Calu3 (cell line): ENCODE results near the gene RAB14. TPM values are rescaled to one million over a fixed set of nuclear protein-coding genes. Genes with fewer than 3 reads are reported as not detected.

Source experiments
- BruUV-seq: library from RNA; stranded (reverse); fragments of 400-500 nt; replicated peaks from 2 replicates; lab custom pipeline; 2021; lab: Mats Ljungman, UMichigan
- CTCF ChIA-PET: fragments of 300-600 bp; sonication (Branson Sonifier 250); formaldehyde crosslinking; loops from one replicate; lab custom pipeline; 2022; ENCODE audit warnings: antibody characterized with exemption; lab: Charles Lee
- DNase-seq: peaks from one replicate; pipeline ENCODE4 v3.0.0; 2022
- H3K27ac Mint-ChIP-seq: one replicate; pipeline ENCODE4 v1.8.0; 2022; ENCODE audit warnings: mixed read lengths; ENCODE audit not compliant: unreplicated experiment
- H3K27me3 Mint-ChIP-seq: one replicate; pipeline ENCODE4 v1.8.0; 2022; ENCODE audit warnings: mixed read lengths; ENCODE audit not compliant: unreplicated experiment
- H3K36me3 Mint-ChIP-seq: one replicate; pipeline ENCODE4 v1.8.0; 2022; ENCODE audit warnings: mild to moderate bottlenecking, moderate library complexity, mixed read lengths; ENCODE audit not compliant: insufficient read depth, unreplicated experiment
- H3K4me1 Mint-ChIP-seq: one replicate; pipeline ENCODE4 v1.8.0; 2022; ENCODE audit warnings: mild to moderate bottlenecking, low read depth, mixed read lengths; ENCODE audit not compliant: unreplicated experiment
- H3K4me3 Mint-ChIP-seq: one replicate; pipeline ENCODE4 v1.8.0; 2022; ENCODE audit warnings: mild to moderate bottlenecking, low read depth, moderate library complexity, mixed read lengths; ENCODE audit not compliant: unreplicated experiment
- H3K9me3 Mint-ChIP-seq: one replicate; pipeline ENCODE4 v1.8.0; 2022; ENCODE audit warnings: low read depth, mixed read lengths; ENCODE audit not compliant: unreplicated experiment
- intact Hi-C: fragments of 100-400 bp; cut with micrococcal nuclease; formaldehyde crosslinking; loops from one replicate; pipeline ENCODE4 v1.10.0; 2022; ENCODE audit not compliant: unreplicated experiment
- total RNA-seq: library from RNA; stranded (reverse); gene quantifications from 2 replicates; pipeline ENCODE4 v1.2.3, GENCODE V29; 2022
- TF ChIP-seq, protein P1 (sequence below): fragments of 200-600 bp; IDR thresholded peaks from one replicate; pipeline ENCODE4 v1.8.0; 2022; ENCODE audit warnings: antibody characterized with exemption; ENCODE audit not compliant: unreplicated experiment

The RAB14 gene
- total RNA-seq, 1 experiment from 2014 or later, result 42.5 TPM

DNA sequence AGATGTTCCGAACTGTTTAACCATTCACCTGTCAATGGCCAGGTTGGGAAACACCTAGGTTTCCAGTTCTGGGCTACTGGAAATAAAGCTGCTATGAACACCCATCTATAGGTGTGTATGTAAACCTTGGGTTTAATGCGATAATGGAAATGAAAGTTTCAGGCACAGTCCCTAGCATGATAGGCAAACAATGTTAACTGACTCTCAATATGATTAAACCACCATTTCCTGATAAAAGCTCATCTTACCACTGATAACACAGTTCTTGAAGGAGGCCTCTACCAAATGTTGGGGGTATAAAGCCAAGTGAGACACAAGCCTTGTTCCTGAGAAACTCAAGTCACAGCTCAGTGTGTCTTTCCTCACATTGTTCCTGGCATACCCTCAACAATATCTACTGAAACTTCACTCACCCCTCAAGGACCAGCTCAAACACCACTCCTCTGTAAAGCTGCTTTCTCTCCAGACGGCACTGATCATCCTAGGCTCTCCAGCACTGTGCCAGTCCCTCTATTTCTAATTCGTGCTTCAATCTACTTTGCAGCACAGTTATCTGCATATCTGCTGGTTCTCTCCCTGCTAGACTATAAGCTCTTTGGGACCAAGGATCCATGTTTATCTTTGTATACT lies 15.8 kb downstream of the RAB14 start:
- H3K4me3 Mint-ChIP-seq, result no peak overlapping the region
- TF ChIP-seq, protein P1, sequence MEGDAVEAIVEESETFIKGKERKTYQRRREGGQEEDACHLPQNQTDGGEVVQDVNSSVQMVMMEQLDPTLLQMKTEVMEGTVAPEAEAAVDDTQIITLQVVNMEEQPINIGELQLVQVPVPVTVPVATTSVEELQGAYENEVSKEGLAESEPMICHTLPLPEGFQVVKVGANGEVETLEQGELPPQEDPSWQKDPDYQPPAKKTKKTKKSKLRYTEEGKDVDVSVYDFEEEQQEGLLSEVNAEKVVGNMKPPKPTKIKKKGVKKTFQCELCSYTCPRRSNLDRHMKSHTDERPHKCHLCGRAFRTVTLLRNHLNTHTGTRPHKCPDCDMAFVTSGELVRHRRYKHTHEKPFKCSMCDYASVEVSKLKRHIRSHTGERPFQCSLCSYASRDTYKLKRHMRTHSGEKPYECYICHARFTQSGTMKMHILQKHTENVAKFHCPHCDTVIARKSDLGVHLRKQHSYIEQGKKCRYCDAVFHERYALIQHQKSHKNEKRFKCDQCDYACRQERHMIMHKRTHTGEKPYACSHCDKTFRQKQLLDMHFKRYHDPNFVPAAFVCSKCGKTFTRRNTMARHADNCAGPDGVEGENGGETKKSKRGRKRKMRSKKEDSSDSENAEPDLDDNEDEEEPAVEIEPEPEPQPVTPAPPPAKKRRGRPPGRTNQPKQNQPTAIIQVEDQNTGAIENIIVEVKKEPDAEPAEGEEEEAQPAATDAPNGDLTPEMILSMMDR, result no peak
- peaks cover 12% of the 10 kb centered on the region for H3K4me1 Mint-ChIP-seq
- CTCF ChIA-PET, result no interaction called here
- no peaks in the 10 kb centered on the region for H3K27me3 Mint-ChIP-seq
- intact Hi-C loops, result no loop called here
- no peaks in the 10 kb centered on the region for H3K9me3 Mint-ChIP-seq
- BruUV-seq, result no TSS peak
- no peak overlapping the region for H3K27ac Mint-ChIP-seq
- no peaks in the 10 kb centered on the region for H3K36me3 Mint-ChIP-seq
- no peak for DNase-seq

DNA sequence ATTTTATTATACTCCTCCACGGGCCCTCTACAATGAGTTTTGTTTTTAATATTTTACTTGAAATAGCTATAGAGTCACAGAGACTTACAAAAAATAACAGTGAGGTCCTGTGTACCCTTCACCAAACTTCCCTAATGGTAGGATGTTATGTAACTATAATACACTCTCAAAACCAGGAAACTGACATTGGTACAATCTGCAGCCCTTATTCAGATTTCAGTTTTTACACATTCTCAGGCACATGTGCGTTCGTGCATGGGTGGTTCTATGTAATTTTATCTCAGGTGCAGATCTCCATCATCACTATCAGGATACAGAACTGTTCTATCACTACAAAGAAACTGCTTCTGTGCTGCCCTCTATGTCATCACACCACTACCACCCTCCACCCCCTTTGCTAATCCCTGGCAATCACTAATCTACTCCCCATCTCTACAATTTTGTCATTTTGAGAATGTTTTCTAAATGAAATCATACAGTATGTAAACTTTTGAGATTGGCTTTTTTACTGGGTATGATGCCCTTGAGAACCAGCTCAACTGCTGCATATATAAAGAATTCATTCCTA lies 16.4 kb downstream of the RAB14 start:
- H3K4me1 Mint-ChIP-seq, result peaks cover 12% of the 10 kb centered on the region
- CTCF ChIA-PET, result no interaction called here
- DNase-seq, result no peak
- H3K27me3 Mint-ChIP-seq, result no peaks in the 10 kb centered on the region
- intact Hi-C loops, result no loop called here
- H3K4me3 Mint-ChIP-seq, result no peak overlapping the region
- H3K27ac Mint-ChIP-seq, result no peak overlapping the region
- BruUV-seq, result no TSS peak
- no peaks in the 10 kb centered on the region for H3K36me3 Mint-ChIP-seq
- H3K9me3 Mint-ChIP-seq, result no peaks in the 10 kb centered on the region
- TF ChIP-seq, protein P1, result no peak

DNA sequence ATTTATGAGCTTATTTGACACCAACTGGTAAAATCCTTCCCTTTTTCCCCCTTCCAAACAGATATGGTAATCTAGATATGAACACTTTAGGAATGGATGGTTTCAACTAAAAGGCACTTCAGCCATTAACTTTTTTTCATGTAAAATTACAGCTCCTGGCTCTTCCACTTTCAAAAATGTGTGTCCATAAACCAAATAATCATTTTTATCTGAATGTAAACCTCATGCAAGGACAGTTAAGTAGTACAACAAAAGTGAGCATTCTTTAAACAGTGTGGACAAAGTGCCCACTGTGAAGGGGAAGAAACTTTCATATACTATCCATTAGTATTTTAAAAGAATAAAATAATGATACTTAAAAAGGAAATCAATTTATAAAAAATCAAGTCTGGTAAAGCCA lies 17.2 kb downstream of the RAB14 start:
- no peak for DNase-seq
- Mint-ChIP-seq H3K36me3 (no peaks in the 10 kb centered on the region), H3K27me3 (no peaks in the 10 kb centered on the region), H3K27ac (no peak overlapping the region), H3K9me3 (no peaks in the 10 kb centered on the region), H3K4me1 (peaks cover 12% of the 10 kb centered on the region), H3K4me3 (no peak overlapping the region)
- no TSS peak for BruUV-seq
- CTCF ChIA-PET, result no interaction called here
- intact Hi-C loops, result no loop called here
- TF ChIP-seq, protein P1, result no peak

DNA sequence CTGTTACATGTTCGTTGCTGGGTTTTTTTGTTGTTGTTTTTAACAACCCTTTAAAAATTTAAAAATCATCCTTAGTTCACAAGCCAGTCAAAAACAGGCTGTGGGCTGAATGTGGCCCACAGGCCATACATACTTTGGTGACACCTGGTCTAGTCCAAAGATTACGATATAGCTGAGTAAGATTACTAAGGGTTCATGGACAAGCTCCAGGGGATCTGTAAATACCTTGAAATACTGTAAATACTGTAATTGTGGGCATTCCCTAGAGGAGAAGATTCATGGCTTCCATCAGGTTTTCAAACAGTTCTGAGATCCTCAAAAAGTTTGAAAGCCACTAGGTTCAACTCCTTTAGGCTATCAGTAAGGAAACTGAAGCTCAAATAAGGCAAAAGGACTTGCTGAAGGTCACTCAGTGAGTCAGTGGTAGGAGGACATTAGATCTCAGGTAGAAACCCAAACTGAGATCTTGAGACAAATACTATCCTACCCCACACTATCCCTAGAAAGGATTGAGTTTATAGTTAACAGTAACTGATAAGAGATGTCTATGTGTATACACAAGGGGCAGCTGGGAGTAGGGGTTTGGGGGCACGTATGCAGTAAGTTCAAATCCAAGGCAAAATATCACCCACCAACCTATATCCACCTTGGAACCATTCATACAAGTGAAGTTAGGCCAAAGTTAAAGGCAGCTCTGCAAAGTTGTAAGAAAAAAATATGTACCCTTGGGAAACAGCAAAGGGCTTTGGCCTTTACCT lies 17.8 kb downstream of the RAB14 start:
- intact Hi-C loops, result no loop called here
- TF ChIP-seq, protein P1, result no peak
- H3K36me3 Mint-ChIP-seq, result no peaks in the 10 kb centered on the region
- H3K4me1 Mint-ChIP-seq, result peaks cover 12% of the 10 kb centered on the region
- H3K4me3 Mint-ChIP-seq, result no peak overlapping the region
- BruUV-seq, result no TSS peak
- H3K27ac Mint-ChIP-seq, result no peak overlapping the region
- H3K27me3 Mint-ChIP-seq, result no peaks in the 10 kb centered on the region
- H3K9me3 Mint-ChIP-seq, result no peaks in the 10 kb centered on the region
- CTCF ChIA-PET, result no interaction called here
- DNase-seq, result no peak
